Hepatocyte (in vitro differentiated cells): ENCODE measurements around the gene BCAP31.

ENCODE experiments used
- EZH2 ChIP-seq: fragments of 200-600 bp; sonication (generic); IDR thresholded peaks from 2 replicates; pipeline ENCODE4 v1.6.1; 2016; ENCODE audit warnings: antibody characterized with exemption, mild to moderate bottlenecking, borderline replicate concordance
- EZH2phosphoT487 ChIP-seq: fragments of 200-600 bp; sonication (generic); IDR thresholded peaks from one replicate; pipeline ENCODE4 v1.6.1; 2018; ENCODE audit warnings: antibody characterized with exemption, mild to moderate bottlenecking, low read depth, moderate library complexity; ENCODE audit not compliant: unreplicated experiment, severe bottlenecking
- TF ChIP-seq, protein P1 (sequence below): fragments of 200-600 bp; sonication (generic); IDR thresholded peaks from 2 replicates; pipeline ENCODE4 v1.5.1; 2016; ENCODE audit warnings: antibody characterized with exemption, mild to moderate bottlenecking; ENCODE audit not compliant: poor library complexity

DNA sequence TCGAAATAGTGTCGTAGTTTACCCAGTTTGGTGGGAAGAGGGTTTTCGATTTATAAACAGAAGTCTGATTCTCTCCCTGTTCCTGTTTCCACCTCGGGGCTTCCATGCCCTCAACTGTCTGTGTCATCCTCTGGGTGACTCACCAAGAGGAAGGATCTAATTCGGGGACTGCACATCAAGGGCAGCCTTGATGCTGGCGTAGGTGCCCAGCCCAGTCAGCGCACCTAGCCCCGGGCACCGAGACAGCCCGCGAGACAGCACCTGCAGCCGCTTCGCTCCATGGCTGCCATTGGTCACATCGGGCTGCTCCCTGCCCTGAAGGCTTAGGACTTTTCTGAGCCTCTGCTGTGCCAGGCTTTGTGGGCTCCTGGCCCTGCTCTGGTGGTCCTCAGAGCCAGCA, 8.2 kb upstream of the BCAP31 start:
- TF ChIP-seq, protein P1, sequence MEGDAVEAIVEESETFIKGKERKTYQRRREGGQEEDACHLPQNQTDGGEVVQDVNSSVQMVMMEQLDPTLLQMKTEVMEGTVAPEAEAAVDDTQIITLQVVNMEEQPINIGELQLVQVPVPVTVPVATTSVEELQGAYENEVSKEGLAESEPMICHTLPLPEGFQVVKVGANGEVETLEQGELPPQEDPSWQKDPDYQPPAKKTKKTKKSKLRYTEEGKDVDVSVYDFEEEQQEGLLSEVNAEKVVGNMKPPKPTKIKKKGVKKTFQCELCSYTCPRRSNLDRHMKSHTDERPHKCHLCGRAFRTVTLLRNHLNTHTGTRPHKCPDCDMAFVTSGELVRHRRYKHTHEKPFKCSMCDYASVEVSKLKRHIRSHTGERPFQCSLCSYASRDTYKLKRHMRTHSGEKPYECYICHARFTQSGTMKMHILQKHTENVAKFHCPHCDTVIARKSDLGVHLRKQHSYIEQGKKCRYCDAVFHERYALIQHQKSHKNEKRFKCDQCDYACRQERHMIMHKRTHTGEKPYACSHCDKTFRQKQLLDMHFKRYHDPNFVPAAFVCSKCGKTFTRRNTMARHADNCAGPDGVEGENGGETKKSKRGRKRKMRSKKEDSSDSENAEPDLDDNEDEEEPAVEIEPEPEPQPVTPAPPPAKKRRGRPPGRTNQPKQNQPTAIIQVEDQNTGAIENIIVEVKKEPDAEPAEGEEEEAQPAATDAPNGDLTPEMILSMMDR = no peak
- TF ChIP-seq EZH2 (no peak), EZH2phosphoT487 (no peak)
